ENCODE results near the gene KATNAL2. TPM values are rescaled to one million over a fixed set of nuclear protein-coding genes. Genes with fewer than 3 reads are reported as not detected.

The KATNAL2 gene
- total RNA-seq, 1 experiment from 2014 or later, result 7.5 TPM

DNA sequence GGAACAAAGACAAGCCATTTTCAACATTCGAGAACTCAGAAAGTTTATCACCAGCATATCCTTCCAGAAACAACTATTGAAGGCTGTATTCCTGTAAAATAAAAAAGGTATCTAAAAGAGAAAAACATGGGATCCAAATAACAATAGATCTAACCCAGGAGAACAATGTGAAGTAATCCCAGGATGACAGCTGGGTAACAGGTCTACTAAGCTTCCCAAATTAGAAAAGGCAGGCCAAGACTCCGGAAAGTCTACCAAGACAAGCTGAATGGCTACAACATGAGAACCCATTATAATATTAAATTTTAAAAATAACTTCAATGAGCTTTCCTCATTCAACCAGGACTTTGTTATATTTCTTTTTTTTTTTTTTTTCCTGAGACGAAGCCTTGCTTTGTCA, 6.5 kb upstream of the KATNAL2 start:
- Histone ChIP-seq H3K36me3 (replicated peaks; ENCODE audit: control insufficient read depth, insufficient read depth, low read length) (no peaks in the 10 kb centered on the region), H3K27me3 (ENCODE audit: control insufficient read depth, insufficient read depth, low read length) (no peaks in the 10 kb centered on the region), H3K4me3 (ENCODE audit: insufficient read depth, low read depth, low read length) (no peak overlapping the region)
- DNase-seq, result no peak

DNA sequence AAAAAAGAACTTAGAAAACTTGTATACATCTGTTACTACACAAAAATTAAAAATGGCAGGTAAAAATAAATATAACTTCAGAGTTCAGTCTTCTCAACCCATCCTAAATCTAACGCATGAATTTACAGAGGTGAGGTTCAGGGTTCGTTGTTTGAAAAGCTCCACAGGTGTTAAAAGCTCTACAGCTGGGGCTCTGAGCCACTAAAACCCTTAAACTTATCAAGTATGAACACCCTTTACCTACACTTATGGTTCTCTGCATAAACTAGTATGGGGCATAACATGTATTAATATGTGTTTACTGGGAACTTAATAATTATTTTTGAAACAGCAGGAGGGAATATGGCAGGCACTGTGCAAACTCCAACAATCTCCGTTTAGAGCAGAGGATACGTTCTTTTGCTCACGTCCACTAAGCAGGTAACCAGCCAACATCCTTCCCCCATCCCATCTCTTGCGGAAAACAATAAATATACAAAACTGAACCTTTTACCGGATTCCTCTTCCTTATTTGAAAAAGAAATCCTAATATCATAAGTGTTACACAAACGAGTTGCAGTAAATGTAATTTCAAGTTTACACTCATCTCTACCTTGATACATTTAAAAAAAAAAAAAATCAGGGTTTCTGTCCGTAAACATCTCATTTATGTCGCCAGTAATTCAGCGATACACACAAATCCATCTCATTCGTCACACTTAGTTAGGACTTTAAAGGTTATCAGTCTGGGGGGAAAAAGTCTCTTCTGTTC, 1.4 kb upstream of the KATNAL2 start:
- DNase-seq, result no peak
- Histone ChIP-seq H3K4me3 (ENCODE audit: insufficient read depth, low read depth, low read length) (peak overlapping the region; percentile 64), H3K27me3 (ENCODE audit: control insufficient read depth, insufficient read depth, low read length) (no peaks in the 10 kb centered on the region), H3K36me3 (replicated peaks; ENCODE audit: control insufficient read depth, insufficient read depth, low read length) (no peaks in the 10 kb centered on the region)

DNA sequence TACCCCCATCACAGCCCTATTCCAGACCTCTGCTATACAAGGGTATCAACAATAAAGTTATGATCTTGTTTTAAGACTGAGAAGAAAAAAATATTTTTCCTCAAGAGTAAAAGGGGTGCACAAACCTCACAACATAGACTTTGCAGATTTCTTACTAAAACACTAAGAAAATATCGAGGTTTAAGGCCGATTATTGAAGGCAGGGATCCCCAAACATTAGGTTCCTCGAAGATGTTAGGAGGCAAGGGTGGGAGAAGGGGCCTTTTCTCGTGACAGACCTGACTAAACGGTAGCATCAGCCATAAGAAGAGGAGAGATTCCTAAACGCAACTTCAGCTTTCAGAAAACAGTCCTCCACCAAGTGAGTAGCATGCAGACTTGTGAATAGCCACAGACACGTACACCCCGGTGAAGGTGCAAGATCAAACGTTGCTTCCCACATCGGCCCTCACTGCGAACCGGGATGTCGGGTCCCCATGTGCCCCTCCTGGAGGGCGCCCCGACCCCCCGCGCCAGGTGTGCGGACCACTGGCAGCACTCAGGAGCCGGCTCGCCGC, 773 bp upstream of the KATNAL2 start:
- DNase-seq, result no peak

DNA sequence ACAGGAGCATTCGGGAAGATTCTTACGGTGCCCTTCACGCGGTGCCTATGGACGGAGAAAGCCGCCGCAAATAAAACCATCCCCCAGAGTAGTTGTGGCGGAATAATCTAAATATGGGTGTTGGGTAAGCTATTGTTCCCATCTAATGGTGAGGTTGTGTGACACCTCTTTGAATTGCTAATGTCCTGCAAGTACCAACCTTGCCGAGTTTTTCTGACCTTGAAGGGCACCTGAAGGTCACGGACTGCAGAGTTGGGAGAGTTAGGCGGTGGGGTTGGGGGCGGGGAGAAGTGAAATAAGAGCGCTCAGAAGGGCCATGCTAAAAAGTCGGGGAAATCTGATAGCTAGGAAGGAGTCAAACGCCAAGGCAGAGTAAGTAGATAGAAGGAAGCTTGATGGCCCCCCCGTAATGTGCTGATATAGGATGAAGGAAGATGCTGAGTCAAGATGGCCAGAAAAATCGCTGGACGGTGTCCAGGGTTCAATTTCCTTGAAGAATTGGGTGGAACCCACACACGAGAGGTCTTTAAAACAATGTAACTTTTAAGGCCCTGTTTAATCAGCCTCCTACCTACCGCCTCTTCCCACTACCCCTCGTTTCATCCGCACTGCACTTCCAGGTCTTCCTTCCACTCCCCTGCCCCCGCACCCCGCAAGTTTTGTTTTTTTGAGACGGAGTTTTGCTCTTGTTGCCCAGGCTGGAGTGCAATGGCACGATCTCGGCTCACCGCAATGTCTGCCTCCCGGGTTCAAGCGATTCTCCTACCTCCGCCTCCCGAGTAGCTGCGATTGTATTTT, 600 bp downstream of the KATNAL2 start:
- peak; percentile 74 for DNase-seq
- Histone ChIP-seq H3K36me3 (replicated peaks; ENCODE audit: control insufficient read depth, insufficient read depth, low read length) (no peaks in the 10 kb centered on the region), H3K4me3 (ENCODE audit: insufficient read depth, low read depth, low read length) (peak overlapping the region; percentile 64), H3K27me3 (ENCODE audit: control insufficient read depth, insufficient read depth, low read length) (no peaks in the 10 kb centered on the region)

More for the DNA sequence above, 773 bp upstream of the KATNAL2 start:
- Histone ChIP-seq H3K36me3 (replicated peaks; ENCODE audit: control insufficient read depth, insufficient read depth, low read length) (no peaks in the 10 kb centered on the region), H3K27me3 (ENCODE audit: control insufficient read depth, insufficient read depth, low read length) (no peaks in the 10 kb centered on the region), H3K4me3 (ENCODE audit: insufficient read depth, low read depth, low read length) (peak overlapping the region; percentile 64)

DNA sequence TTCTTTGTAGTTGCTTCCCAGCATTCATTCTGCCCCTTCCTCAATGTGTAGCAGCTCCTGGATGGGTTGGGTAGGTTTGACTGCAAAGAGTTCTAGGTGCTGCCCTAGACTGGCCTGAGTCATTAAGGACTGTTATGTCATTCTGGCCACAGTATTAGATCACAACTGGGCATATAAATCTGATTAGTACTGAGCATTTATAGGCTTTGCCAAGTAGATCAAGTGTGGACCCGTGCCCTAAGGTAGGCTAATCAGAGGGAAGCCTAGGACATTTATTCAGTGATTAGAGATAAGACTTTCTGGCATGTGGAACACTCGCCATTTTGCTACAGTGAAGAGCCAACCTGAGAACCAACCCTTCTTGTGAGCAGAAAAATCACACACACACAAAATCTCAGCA, 2.7 kb downstream of the KATNAL2 start:
- Histone ChIP-seq H3K4me3 (ENCODE audit: insufficient read depth, low read depth, low read length) (no peak overlapping the region), H3K36me3 (replicated peaks; ENCODE audit: control insufficient read depth, insufficient read depth, low read length) (no peaks in the 10 kb centered on the region), H3K27me3 (ENCODE audit: control insufficient read depth, insufficient read depth, low read length) (no peaks in the 10 kb centered on the region)
- DNase-seq, result no peak

DNA sequence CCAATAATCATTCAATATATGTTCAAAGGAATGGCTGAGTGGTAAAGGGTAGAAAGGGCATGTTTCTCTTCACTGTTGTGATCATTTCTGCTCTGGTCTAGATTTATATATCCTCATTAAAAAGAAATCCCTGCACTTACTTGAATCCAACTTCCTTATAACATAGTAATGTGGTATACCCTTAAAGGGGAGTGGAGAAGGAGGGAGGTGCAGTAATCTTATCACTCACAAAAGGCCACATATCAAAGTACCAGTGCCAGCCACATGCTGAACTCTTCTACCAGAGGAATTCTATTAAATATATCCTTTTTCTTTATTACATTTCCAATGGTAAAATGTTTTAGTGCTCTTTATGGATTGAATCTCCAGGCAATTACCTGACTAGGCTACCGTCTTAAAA, 3.3 kb downstream of the KATNAL2 start:
- no peak for DNase-seq
- Histone ChIP-seq H3K4me3 (ENCODE audit: insufficient read depth, low read depth, low read length) (no peak overlapping the region), H3K36me3 (replicated peaks; ENCODE audit: control insufficient read depth, insufficient read depth, low read length) (no peaks in the 10 kb centered on the region), H3K27me3 (ENCODE audit: control insufficient read depth, insufficient read depth, low read length) (no peaks in the 10 kb centered on the region)

DNA sequence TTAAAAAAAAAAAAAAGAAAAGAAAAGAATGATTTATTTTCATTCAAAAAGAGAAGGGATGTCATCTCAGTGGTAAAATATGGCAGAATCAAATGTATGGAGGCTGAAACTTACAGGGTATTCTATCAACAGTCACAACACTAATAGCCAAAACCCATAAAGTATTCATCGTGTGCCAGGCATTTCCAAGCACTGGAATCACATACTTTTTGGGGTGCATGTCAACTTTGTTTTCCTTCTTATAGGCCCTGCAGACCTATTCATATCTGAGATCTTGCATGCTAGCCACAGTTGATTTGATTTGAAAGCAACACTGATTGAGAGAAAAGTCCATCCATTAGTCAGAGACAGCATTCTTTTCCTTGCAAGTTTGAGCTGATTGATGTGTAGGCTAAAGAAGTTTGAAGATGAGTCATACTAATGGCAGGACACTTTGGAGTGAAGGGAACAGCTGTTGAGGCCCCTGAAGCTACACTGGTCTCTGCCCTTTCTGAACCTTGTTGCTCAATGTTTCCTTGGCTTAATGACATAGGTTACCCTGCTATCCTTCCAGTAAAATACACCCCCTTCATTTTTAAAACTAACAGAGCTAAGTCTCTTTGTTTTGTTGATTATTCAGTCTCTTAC, 22.0 kb downstream of the KATNAL2 start:
- Histone ChIP-seq H3K4me3 (ENCODE audit: insufficient read depth, low read depth, low read length) (no peak overlapping the region), H3K36me3 (replicated peaks; ENCODE audit: control insufficient read depth, insufficient read depth, low read length) (no peaks in the 10 kb centered on the region), H3K27me3 (ENCODE audit: control insufficient read depth, insufficient read depth, low read length) (no peaks in the 10 kb centered on the region)
- no peak for DNase-seq

DNA sequence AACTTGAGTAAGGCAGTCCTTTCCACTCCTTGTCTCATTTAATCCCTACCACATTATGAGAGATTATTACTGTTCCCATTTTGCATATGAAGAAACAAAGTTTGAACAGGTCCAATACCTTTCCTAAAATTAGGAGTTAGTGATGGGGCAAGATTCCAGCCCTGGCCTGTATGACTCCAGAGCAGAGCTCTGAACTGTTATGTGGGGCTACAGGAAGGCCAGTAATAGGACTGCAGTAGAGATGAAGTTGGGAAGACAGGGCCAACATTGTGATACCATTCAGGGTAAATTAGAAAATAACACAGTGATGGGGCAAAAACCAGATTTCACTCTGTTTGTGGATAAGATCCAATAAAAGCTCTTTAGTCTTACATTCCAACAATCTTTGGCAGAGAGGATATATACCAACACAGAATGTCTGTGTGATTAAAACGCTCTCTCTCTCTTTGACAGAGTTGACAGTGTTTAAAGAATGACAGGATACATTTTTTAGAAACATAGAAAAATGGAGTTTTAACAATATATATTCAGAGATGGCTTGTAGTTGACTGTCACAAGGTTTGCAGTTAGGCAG, 22.7 kb downstream of the KATNAL2 start:
- no peaks in the 10 kb centered on the region for H3K27me3 ChIP-seq (ENCODE audit: control insufficient read depth, insufficient read depth, low read length)
- H3K36me3 ChIP-seq (replicated peaks; ENCODE audit: control insufficient read depth, insufficient read depth, low read length), result no peaks in the 10 kb centered on the region
- DNase-seq, result no peak
- H3K4me3 ChIP-seq (ENCODE audit: insufficient read depth, low read depth, low read length), result no peak overlapping the region

DNA sequence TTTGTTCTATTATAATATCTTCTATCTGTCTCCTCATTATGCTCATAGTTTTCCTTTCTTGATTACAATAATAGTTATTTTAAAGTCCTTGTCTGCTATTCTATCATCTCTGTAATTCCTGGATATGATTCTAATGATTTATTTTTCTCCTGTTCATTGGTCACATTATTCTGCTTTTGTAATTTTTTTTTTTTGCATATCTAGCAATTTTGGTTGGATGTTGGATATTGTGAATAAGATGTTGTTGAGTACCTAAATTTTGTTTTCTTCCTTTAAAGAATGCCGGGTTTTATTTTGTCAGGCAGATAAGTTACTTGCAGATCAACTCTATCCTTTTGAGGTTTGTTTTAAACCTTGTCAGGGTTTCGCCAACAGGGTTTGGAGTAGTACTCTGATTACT, 25.2 kb downstream of the KATNAL2 start:
- Histone ChIP-seq H3K36me3 (replicated peaks; ENCODE audit: control insufficient read depth, insufficient read depth, low read length) (no peaks in the 10 kb centered on the region), H3K27me3 (ENCODE audit: control insufficient read depth, insufficient read depth, low read length) (no peaks in the 10 kb centered on the region), H3K4me3 (ENCODE audit: insufficient read depth, low read depth, low read length) (no peak overlapping the region)
- DNase-seq, result no peak

DNA sequence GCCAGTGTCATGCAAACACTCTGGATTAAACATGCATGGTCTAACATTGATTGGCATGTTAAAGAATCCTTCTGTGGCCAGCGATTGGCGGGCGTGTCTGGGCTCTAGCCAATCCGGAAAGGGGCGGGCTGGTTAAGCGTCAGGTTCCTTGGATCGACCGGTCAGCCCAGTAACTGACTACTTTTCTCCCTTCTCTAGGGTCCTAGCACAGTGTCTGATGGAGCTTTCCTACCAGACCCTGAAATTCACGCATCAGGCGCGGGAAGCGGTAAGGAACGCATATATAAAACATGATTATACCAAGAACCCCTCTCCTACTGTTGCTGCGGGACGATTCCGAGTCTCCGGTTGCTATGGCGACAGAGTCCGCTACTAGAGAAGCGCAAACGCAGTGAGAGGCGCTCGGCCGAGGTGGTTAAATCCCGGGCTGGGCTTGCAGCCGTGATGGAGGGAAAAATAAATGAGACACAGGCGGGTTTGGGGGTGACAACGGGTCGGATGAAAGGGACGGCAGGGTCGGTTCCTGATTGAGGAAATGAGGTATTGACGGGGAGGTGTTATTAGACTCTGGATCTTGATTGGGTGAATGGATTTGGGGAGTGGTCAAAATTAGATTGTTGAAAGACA, 29.4 kb downstream of the KATNAL2 start:
- DNase-seq, result peak; percentile 88
- Histone ChIP-seq H3K4me3 (ENCODE audit: insufficient read depth, low read depth, low read length) (peak overlapping the region; percentile 75), H3K36me3 (replicated peaks; ENCODE audit: control insufficient read depth, insufficient read depth, low read length) (no peaks in the 10 kb centered on the region; the same call in 1 of the 2 replicates), H3K27me3 (ENCODE audit: control insufficient read depth, insufficient read depth, low read length) (no peaks in the 10 kb centered on the region)

DNA sequence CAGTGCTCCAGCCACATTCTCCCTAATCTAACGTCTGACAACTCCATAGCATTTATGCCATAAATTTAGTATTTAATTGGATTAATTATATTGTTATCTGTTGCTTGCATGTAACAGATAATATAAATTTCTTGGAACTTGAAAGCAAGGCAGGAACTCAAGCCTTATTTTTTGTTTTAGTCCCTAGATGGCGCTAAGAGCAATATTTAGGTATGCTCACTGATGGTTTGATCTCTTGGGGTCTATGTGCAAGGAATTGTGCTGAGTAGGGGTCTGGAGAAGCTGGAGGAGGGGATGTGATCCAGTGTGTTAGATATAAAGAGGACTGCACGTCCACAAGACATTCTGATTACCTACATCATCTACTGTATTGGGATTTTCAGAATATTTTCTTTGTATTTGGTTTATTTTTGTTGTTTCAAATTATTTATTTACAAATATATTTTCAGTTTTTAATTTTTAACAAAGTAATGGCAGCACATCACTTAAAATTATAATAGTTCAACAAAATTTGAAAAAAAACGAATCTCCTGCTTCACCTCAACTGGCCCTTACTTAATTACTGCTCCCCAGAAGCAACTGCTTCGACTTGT, 32.8 kb downstream of the KATNAL2 start:
- no peaks in the 10 kb centered on the region for H3K27me3 ChIP-seq (ENCODE audit: control insufficient read depth, insufficient read depth, low read length)
- peak; percentile 63 for DNase-seq
- no peaks in the 10 kb centered on the region; the same call in 1 of the 2 replicates for H3K36me3 ChIP-seq (replicated peaks; ENCODE audit: control insufficient read depth, insufficient read depth, low read length)
- H3K4me3 ChIP-seq (ENCODE audit: insufficient read depth, low read depth, low read length), result no peak overlapping the region

DNA sequence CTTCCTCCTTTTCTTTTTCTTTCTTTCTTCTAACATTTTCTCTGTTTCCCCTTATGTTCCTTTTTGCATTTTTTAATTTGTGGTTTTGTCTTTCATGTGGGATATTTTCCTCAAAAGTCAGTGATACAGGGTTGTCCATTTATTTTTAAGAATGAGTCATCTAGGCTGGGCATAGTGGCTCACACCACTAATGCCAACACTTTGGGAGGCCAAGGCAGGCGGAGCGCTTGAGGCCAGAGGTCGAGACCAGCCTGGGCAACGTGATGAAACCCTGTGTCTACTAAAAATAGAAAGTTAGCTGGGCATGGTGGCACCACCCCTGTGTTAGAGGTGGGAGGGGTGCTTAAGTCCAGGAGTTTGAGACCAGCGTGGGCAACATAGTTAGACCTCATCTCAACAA, 35.8 kb downstream of the KATNAL2 start:
- Histone ChIP-seq H3K4me3 (ENCODE audit: insufficient read depth, low read depth, low read length) (no peak overlapping the region), H3K27me3 (ENCODE audit: control insufficient read depth, insufficient read depth, low read length) (no peaks in the 10 kb centered on the region), H3K36me3 (replicated peaks; ENCODE audit: control insufficient read depth, insufficient read depth, low read length) (no peaks in the 10 kb centered on the region; the same call in 1 of the 2 replicates)
- no peak for DNase-seq

DNA sequence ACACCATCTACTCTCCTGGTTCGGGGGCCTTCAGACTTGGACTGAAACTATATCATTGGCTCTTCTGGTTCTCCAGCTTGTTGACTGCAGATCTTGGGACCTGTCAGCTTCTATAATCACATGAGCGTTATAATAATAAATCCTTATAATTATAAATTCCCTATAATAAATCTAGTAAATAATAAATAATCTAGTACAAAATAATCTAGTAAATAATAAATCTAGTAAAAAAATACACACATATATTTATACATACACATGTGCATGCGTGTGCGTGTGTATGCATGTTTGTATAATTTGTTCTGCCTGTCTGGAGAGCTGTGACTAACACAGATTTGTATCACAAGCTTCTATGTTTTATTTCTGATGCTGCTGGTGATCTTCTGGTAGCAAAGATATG, 40.8 kb downstream of the KATNAL2 start:
- H3K36me3 ChIP-seq (replicated peaks; ENCODE audit: control insufficient read depth, insufficient read depth, low read length), result no peaks in the 10 kb centered on the region
- H3K4me3 ChIP-seq (ENCODE audit: insufficient read depth, low read depth, low read length), result no peak overlapping the region
- H3K27me3 ChIP-seq (ENCODE audit: control insufficient read depth, insufficient read depth, low read length), result no peaks in the 10 kb centered on the region
- no peak for DNase-seq
